ENCODE results near the gene AUP1. TPM values are rescaled to one million over a fixed set of nuclear protein-coding genes. Genes with fewer than 3 reads are reported as not detected.

The AUP1 gene
- total and polyA plus RNA-seq, 2 experiments from 2014 or later: 98.7 to 105 TPM

DNA sequence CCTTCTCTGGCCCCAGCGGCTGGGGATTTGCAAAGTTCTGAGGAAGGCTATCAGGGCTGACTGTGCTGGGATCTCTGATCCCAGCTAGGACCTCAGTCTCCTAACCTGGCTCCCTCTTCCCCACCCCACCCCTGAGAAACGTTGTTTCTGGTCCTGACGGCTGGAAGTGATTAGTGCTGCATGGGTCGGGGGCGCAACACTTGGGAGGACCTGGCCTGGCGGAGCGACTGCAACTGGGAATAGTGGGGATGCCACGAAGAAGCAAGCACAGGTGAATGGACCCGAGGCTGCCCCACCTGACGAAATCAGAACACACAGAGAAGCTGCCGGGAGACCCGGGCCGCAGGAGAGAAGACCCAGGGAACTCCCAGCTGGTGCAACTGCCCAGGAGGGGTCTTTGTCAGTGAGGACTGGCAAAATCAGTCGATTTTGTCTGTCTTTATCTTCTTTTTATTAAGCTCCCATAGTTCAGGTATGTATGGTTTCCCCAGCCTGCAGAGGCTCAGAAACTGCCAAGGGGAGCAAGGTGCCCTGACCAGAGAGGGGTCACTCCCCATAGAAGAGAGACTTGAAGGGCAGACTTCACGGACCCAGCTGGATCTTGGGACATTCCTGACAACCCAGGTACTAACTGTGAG, 29.4 kb downstream of the AUP1 start:
- DNase-seq (ENCODE audit: low spot score): peak; percentile 25
- Mint-ChIP-seq H3K27me3 (ENCODE audit: insufficient read depth, low read depth, poor library complexity) (peaks cover 100% of the 10 kb centered on the region), H3K9me3 (no peaks in the 10 kb centered on the region), H3K4me3 (peak overlapping the region; percentile 77), H3K27ac (no peak overlapping the region), H3K36me3 (ENCODE audit: low read depth) (peaks cover 11% of the 10 kb centered on the region), H3K4me1 (peaks cover 54% of the 10 kb centered on the region)
- H4K20me1 ChIP-seq (replicated peaks; ENCODE audit: insufficient read depth): peaks cover 11% of the 10 kb centered on the region
- ATAC-seq: no peak
- peak overlapping the region; percentile 95 for H3K4me2 ChIP-seq
- peak overlapping the region; percentile 69 for H3K4me3 ChIP-seq
- H3K27ac ChIP-seq (ENCODE audit: low read depth): no peak overlapping the region
- peaks cover 100% of the 10 kb centered on the region for H3K27me3 ChIP-seq (ENCODE audit: insufficient read depth)
- no peaks in the 10 kb centered on the region for H3K9me2 ChIP-seq (ENCODE audit: insufficient read depth)
- H3K79me2 ChIP-seq (replicated peaks; ENCODE audit: insufficient read depth): no peaks in the 10 kb centered on the region
- peak overlapping the region; percentile 98 for H2AFZ ChIP-seq
- peaks cover under 1% of the 10 kb centered on the region; the same call in 1 of the 2 replicates for H3K36me3 ChIP-seq (ENCODE audit: insufficient read depth)
- no peak for TF ChIP-seq EZH2phosphoT487 (IDR thresholded peaks at IDR 0.05; ENCODE audit: unreplicated experiment)
- TF ChIP-seq EZH2 (IDR thresholded peaks at IDR 0.05; ENCODE audit: low read depth, unreplicated experiment): peak; percentile 97
- no peak for TF ChIP-seq POLR2AphosphoS5 (IDR thresholded peaks at IDR 0.05; ENCODE audit: low read depth)
- TF ChIP-seq CREB1 (CRISPR knock-in tag; IDR thresholded peaks at IDR 0.05; ENCODE audit: low read depth): no peak
- H3K4me1 ChIP-seq (ENCODE audit: insufficient read depth): peaks cover 51% of the 10 kb centered on the region
- peaks cover 48% of the 10 kb centered on the region for H3F3A ChIP-seq (replicated peaks; ENCODE audit: low read depth)

- no peaks in the 10 kb centered on the region for H3K9me3 Mint-ChIP-seq
- H3K4me3 Mint-ChIP-seq: peak within 1 kb of the TSS; percentile 77
- peaks cover 50% of the 10 kb centered on the region for H3K4me1 Mint-ChIP-seq
- H3F3A ChIP-seq (replicated peaks; ENCODE audit: low read depth): peaks cover 42% of the 10 kb centered on the region
- H3K27ac ChIP-seq (ENCODE audit: low read depth): no peak within 1 kb of the TSS
- H3K4me2 ChIP-seq: peak within 1 kb of the TSS; percentile 95
- H2AFZ ChIP-seq: peak within 1 kb of the TSS; percentile 98
- H3K4me1 ChIP-seq (ENCODE audit: insufficient read depth): peaks cover 49% of the 10 kb centered on the region
- peaks cover 5% of the 10 kb centered on the region for H3K36me3 Mint-ChIP-seq (ENCODE audit: low read depth)
- H3K36me3 ChIP-seq (ENCODE audit: insufficient read depth): no peaks in the 10 kb centered on the region
- peak within 1 kb of the TSS; percentile 69 for H3K4me3 ChIP-seq
- DNase-seq (ENCODE audit: low spot score): peak; percentile 57
- H3K27ac Mint-ChIP-seq: no peak within 1 kb of the TSS
- H3K27me3 ChIP-seq (ENCODE audit: insufficient read depth): peaks cover 100% of the 10 kb centered on the region
- ATAC-seq: peak; percentile 7
- H3K27me3 Mint-ChIP-seq (ENCODE audit: insufficient read depth, low read depth, poor library complexity): peaks cover 93% of the 10 kb centered on the region
- no peaks in the 10 kb centered on the region for H3K9me2 ChIP-seq (ENCODE audit: insufficient read depth)
- H4K20me1 ChIP-seq (replicated peaks; ENCODE audit: insufficient read depth): peaks cover 9% of the 10 kb centered on the region; the same call in 1 of the 2 replicates
- no peaks in the 10 kb centered on the region for H3K79me2 ChIP-seq (replicated peaks; ENCODE audit: insufficient read depth)
- TF ChIP-seq REST (IDR thresholded peaks at IDR 0.05; ENCODE audit: unreplicated experiment) (no peak), JUNB (IDR thresholded peaks at IDR 0.05; ENCODE audit: unreplicated experiment) (no peak), STAT1 (IDR thresholded peaks at IDR 0.05; ENCODE audit: unreplicated experiment) (no peak), ZNF331 (CRISPR knock-in tag; IDR thresholded peaks at IDR 0.05; ENCODE audit: low read depth) (no peak), ZNF114 (CRISPR knock-in tag; IDR thresholded peaks at IDR 0.05) (no peak), EZH2phosphoT487 (IDR thresholded peaks at IDR 0.05; ENCODE audit: unreplicated experiment) (peak; percentile 47), CREB1 (CRISPR knock-in tag; IDR thresholded peaks at IDR 0.05; ENCODE audit: low read depth) (no peak), POLR2AphosphoS5 (IDR thresholded peaks at IDR 0.05; ENCODE audit: low read depth) (no peak), EZH2 (IDR thresholded peaks at IDR 0.05; ENCODE audit: low read depth, unreplicated experiment) (peak; percentile 62), NANOG (IDR thresholded peaks at IDR 0.05; ENCODE audit: borderline replicate concordance) (no peak)
- TF ChIP-seq, protein P1, sequence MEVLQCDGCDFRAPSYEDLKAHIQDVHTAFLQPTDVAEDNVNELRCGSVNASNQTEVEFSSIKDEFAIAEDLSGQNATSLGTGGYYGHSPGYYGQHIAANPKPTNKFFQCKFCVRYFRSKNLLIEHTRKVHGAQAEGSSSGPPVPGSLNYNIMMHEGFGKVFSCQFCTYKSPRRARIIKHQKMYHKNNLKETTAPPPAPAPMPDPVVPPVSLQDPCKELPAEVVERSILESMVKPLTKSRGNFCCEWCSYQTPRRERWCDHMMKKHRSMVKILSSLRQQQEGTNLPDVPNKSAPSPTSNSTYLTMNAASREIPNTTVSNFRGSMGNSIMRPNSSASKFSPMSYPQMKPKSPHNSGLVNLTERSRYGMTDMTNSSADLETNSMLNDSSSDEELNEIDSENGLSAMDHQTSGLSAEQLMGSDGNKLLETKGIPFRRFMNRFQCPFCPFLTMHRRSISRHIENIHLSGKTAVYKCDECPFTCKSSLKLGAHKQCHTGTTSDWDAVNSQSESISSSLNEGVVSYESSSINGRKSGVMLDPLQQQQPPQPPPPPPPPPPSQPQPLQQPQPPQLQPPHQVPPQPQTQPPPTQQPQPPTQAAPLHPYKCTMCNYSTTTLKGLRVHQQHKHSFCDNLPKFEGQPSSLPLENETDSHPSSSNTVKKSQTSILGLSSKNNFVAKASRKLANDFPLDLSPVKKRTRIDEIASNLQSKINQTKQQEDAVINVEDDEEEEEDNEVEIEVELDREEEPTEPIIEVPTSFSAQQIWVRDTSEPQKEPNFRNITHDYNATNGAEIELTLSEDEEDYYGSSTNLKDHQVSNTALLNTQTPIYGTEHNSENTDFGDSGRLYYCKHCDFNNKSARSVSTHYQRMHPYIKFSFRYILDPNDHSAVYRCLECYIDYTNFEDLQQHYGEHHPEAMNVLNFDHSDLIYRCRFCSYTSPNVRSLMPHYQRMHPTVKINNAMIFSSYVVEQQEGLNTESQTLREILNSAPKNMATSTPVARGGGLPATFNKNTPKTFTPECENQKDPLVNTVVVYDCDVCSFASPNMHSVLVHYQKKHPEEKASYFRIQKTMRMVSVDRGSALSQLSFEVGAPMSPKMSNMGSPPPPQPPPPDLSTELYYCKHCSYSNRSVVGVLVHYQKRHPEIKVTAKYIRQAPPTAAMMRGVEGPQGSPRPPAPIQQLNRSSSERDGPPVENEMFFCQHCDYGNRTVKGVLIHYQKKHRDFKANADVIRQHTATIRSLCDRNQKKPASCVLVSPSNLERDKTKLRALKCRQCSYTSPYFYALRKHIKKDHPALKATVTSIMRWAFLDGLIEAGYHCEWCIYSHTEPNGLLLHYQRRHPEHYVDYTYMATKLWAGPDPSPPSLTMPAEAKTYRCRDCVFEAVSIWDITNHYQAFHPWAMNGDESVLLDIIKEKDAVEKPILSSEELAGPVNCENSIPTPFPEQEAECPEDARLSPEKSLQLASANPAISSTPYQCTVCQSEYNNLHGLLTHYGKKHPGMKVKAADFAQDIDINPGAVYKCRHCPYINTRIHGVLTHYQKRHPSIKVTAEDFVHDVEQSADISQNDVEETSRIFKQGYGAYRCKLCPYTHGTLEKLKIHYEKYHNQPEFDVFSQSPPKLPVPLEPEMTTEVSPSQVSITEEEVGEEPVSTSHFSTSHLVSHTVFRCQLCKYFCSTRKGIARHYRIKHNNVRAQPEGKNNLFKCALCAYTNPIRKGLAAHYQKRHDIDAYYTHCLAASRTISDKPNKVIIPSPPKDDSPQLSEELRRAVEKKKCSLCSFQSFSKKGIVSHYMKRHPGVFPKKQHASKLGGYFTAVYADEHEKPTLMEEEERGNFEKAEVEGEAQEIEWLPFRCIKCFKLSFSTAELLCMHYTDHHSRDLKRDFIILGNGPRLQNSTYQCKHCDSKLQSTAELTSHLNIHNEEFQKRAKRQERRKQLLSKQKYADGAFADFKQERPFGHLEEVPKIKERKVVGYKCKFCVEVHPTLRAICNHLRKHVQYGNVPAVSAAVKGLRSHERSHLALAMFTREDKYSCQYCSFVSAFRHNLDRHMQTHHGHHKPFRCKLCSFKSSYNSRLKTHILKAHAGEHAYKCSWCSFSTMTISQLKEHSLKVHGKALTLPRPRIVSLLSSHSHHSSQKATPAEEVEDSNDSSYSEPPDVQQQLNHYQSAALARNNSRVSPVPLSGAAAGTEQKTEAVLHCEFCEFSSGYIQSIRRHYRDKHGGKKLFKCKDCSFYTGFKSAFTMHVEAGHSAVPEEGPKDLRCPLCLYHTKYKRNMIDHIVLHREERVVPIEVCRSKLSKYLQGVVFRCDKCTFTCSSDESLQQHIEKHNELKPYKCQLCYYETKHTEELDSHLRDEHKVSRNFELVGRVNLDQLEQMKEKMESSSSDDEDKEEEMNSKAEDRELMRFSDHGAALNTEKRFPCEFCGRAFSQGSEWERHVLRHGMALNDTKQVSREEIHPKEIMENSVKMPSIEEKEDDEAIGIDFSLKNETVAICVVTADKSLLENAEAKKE (CRISPR knock-in tag; IDR thresholded peaks at IDR 0.05): no peak
Observed at GRCh38 chr2:74499267-74499939, 30.1 kb downstream of the AUP1 start, which contains the start of gene LBX2. Gene LBX2 (minus strand): TSS chr2:74499603. CDS start chr2:74499537, 66 bp downstream.
